WERI-Rb-1 (cell line): ENCODE results near the gene ACP2.
"Not testable (repeated sequence)": the region's sequence is repeated elsewhere in the genome, so short reads cannot be mapped to it uniquely, and the experiment has no call there.

Experiments
- DNase-seq: peaks from one replicate; pipeline ENCODE4 v3.0.0-alpha.2; 2020
- H3K27ac ChIP-seq: fragments of 250-450 bp; sonication (Bioruptor Pico); 2 replicates; pipeline ENCODE4 v1.5.1; 2020; ENCODE audit warnings: mild to moderate bottlenecking, moderate library complexity
- H3K27me3 ChIP-seq: fragments of 250-450 bp; sonication (Bioruptor Pico); 2 replicates; pipeline ENCODE4 v1.5.1; 2021; ENCODE audit warnings: mild to moderate bottlenecking, low read depth, moderate library complexity; ENCODE audit not compliant: insufficient read depth, severe bottlenecking
- H3K36me3 ChIP-seq: fragments of 250-450 bp; sonication (Bioruptor Pico); 2 replicates; pipeline ENCODE4 v1.5.1; 2020; ENCODE audit warnings: mild to moderate bottlenecking, moderate library complexity
- H3K4me3 ChIP-seq: 2 replicates; pipeline ENCODE4 v1.5.1; 2011; ENCODE audit warnings: low read depth, mild to moderate bottlenecking, control low read depth, low read length
- H3K9me3 ChIP-seq: fragments of 250-450 bp; sonication (Bioruptor Pico); 2 replicates; pipeline ENCODE4 v1.5.1; 2021; ENCODE audit warnings: mild to moderate bottlenecking, moderate library complexity; ENCODE audit not compliant: severe bottlenecking
- TF ChIP-seq, protein P1 (sequence below): IDR thresholded peaks from 2 replicates; pipeline ENCODE4 v1.5.1; 2011; ENCODE audit warnings: low read depth, mild to moderate bottlenecking, control low read depth, inconsistent platforms, low read length

Gene ACP2

DNA sequence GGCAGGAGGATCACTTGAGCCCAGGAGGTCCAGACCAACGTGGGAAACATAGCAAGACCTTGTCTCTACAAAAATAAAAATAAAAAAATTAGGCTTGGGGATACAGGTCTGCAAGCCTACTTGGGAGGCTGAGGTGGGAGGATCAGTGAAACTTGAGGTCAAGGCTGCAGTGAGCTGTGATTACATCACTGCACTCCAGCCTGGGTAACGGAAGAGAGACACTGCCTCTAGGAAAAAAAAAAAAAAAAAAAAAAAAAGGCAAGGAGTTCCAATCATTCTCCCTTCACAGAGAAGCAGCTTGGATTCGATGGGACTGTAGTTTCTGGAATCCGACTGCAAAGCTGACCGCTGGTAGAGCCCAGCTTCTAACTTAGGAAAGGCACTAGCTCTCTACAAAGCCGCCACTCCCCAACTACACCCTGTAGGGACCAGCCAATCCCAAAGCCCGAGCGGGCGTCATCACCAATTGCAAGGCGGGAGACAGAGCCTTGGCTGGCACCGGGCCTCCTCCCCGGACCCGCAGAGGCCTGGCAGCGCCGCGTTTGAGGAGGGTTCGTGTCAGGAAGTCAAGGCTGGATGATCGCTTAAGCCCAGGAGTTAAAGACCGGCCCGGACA is 34.6 kb downstream of the ACP2 start:
- no peak overlapping the region for H3K27ac ChIP-seq
- H3K27me3 ChIP-seq, result no peaks in the 10 kb centered on the region
- TF ChIP-seq, protein P1, sequence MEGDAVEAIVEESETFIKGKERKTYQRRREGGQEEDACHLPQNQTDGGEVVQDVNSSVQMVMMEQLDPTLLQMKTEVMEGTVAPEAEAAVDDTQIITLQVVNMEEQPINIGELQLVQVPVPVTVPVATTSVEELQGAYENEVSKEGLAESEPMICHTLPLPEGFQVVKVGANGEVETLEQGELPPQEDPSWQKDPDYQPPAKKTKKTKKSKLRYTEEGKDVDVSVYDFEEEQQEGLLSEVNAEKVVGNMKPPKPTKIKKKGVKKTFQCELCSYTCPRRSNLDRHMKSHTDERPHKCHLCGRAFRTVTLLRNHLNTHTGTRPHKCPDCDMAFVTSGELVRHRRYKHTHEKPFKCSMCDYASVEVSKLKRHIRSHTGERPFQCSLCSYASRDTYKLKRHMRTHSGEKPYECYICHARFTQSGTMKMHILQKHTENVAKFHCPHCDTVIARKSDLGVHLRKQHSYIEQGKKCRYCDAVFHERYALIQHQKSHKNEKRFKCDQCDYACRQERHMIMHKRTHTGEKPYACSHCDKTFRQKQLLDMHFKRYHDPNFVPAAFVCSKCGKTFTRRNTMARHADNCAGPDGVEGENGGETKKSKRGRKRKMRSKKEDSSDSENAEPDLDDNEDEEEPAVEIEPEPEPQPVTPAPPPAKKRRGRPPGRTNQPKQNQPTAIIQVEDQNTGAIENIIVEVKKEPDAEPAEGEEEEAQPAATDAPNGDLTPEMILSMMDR, result no peak
- H3K36me3 ChIP-seq, result no peaks in the 10 kb centered on the region
- DNase-seq, result no peak
- no peak overlapping the region for H3K4me3 ChIP-seq
- H3K9me3 ChIP-seq, result no peaks in the 10 kb centered on the region

DNA sequence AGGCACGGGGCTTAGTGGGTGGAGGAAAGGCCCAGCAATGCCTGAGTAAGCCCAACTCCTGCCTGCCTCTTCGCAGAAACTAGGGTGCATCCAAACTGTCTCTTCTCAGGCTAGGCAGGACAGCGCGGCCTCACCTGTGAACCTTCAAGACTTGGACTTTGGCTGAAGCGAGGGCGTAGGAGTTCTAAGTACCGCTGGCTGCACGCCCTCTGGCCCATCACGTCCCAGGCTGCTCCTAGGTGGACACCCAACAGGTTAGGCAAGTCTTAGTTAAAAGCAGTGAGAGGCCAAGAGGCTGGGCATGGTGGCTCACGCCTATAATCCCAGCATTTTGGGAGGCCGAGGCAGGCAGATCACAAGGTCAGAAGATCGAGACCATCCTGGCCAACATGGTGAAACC is 35.7 kb downstream of the ACP2 start:
- H3K9me3 ChIP-seq, result no peaks in the 10 kb centered on the region
- DNase-seq, result no peak
- TF ChIP-seq, protein P1, result no peak
- no peak overlapping the region for H3K27ac ChIP-seq
- H3K4me3 ChIP-seq, result no peak overlapping the region
- H3K36me3 ChIP-seq, result no peaks in the 10 kb centered on the region
- no peaks in the 10 kb centered on the region for H3K27me3 ChIP-seq

DNA sequence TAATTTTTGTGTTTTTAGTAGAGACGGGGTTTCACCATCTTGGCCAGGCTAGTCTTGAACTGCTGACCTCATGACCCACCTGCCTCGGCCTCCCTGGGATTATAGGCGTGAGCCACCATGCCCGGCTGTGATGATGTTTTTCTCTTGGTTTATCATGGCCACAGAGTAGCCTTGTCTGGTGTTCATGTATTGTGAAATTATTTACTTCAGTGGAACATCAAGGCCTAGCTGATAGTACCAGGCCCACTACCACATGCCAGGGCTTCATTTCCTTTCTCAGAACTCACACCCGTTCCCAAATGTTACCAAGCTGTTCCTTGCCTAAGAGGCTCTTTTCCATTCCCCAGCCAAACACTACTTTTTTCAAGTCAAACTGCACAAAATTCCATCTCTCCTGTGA is 40.0 kb downstream of the ACP2 start:
- H3K9me3 ChIP-seq, result no peaks in the 10 kb centered on the region
- TF ChIP-seq, protein P1, result no peak
- no peak for DNase-seq
- H3K27ac ChIP-seq, result no peak overlapping the region
- H3K36me3 ChIP-seq, result no peaks in the 10 kb centered on the region
- no peaks in the 10 kb centered on the region for H3K27me3 ChIP-seq
- H3K4me3 ChIP-seq, result no peak overlapping the region

DNA sequence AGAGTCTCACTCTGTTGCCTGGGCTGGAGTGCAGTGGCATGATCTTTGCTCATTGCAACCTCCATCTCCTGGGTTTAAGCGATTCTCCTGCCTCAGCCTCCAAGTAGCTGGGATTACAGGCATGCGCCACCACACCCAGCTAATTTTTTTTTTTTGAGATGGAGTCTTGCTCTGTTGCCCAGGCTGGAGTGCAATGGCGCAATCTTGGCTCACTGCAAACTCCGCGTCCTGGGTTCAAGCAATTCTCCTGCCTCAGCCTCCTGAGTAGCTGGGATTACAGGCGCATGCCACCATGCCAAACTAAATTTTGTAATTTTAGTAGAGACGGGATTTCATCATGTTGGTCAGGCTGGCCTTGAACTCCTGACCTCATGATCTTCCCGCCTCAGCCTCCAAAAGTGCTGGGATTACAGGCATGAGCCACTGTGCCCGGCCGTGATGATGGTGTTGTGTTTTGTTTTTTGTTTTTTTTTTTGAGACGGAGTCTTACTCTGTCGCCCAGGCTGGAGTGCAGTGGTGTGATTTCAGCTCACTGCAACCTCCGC is 40.5 kb downstream of the ACP2 start:
- H3K27me3 ChIP-seq, H3K4me3 ChIP-seq, DNase-seq, H3K36me3 ChIP-seq, H3K9me3 ChIP-seq, H3K27ac ChIP-seq: not testable (repeated sequence)

DNA sequence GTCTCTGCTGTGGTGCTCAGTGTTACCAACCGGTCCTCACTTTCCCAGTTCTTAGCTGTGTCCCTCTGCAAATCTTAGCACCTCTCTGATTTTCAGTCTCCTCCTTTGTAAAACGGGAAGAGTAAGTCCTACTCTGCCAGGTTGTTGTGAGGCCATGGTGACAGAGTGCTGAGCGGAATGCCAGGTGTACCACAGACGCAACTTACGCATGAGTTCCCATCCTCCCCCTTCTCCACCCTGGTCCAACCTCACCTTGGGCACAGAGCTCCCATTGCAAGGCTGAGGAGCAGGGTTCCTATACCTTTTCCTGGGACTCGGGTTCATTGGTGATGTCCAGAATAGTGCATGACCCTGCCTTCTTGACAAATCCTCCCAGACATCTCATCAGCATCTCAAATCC is 41.2 kb downstream of the ACP2 start:
- no peak for DNase-seq
- no peaks in the 10 kb centered on the region for H3K27me3 ChIP-seq
- H3K27ac ChIP-seq, result no peak overlapping the region
- H3K9me3 ChIP-seq, result no peaks in the 10 kb centered on the region
- no peak overlapping the region for H3K4me3 ChIP-seq
- TF ChIP-seq, protein P1, result no peak
- no peaks in the 10 kb centered on the region for H3K36me3 ChIP-seq

DNA sequence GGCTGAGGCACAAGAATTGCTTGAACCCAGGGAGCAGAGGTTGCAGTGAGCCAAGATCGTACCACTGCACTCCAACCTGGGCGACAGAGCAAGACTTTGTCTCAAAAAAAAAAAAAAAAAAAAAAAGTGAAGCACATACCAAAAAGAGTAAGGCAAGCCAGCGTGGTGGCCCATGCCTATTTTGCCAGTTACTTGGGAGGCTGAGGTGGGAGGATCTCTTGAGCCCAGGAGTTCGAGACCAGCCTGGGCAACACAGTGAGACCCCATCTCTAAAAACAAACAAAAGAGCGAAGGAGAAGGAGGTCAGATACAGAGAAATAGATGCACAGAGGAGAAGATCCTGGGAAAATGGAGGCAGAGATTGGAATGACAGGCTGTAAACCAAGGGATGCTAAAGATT is 42.0 kb downstream of the ACP2 start:
- not testable (repeated sequence) for H3K27ac ChIP-seq, H3K4me3 ChIP-seq, DNase-seq, H3K9me3 ChIP-seq, H3K36me3 ChIP-seq, H3K27me3 ChIP-seq

DNA sequence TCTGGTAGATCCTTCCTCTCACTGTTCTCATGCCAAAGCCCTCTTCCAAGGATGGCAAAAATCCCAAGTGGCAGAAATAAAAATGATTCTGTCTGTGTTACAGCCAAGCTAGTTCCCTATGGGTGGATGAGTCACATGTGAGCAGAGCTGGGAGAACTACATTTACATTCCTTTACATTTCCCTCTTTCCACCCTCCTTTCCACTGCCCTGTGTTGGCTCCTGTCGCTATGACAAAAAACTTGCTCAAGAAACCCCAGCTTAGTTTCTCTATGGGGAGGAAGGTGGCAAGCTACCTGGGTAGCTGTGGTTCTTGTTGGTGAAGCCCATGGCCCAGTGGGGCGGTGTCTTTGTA is 44.0 kb downstream of the ACP2 start:
- Histone ChIP-seq H3K36me3 (no peaks in the 10 kb centered on the region), H3K27ac (no peak overlapping the region), H3K4me3 (no peak overlapping the region), H3K27me3 (no peaks in the 10 kb centered on the region), H3K9me3 (no peaks in the 10 kb centered on the region)
- TF ChIP-seq, protein P1, result no peak
- DNase-seq, result no peak
